ENCODE measurements around the gene DCAF6.

The DCAF6 gene

DNA sequence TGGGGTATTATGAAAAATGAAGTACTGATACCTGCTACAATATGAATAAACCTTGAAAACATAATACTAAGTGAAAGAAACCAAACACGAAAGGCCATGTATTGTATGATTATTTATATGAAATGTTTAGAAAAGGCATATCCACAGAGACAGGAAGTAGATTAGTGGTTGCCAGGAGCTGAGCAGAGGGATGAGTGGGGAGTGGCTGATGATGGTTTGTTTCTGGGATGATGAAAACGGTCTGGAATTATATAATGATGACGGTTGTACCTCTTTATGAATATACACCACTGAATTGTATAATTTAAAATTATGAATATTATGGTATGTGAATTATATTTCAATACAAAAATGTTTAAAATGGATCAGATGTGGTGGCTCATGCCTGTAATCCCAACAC is 64.2 kb downstream of the DCAF6 start:
- Histone ChIP-seq H3K27ac (ENCODE audit: low read depth in 2 of 2, low read length in 2 of 2) (no peak overlapping the region), H3K4me3 (ENCODE audit: low read length in 2 of 2) (no peak overlapping the region), H3K9me3 (ENCODE audit: control insufficient read depth in 2 of 2, low read length in 2 of 2) (no peaks in the 10 kb centered on the region), H3K9ac (ENCODE audit: low read depth in 1 of 2, low read length in 2 of 2) (no peak overlapping the region), H3K27me3 (ENCODE audit: control insufficient read depth in 2 of 2, insufficient read depth in 2 of 2, low read length in 2 of 2) (no peaks in the 10 kb centered on the region), H3K36me3 (ENCODE audit: control insufficient read depth in 2 of 2, insufficient read depth in 2 of 2, low read length in 2 of 2) (peaks cover 12 to 16% of the 10 kb centered on the region in 2 donors), H3K4me1 (ENCODE audit: control insufficient read depth in 2 of 2, insufficient read depth in 2 of 2, low read length in 2 of 2) (no peaks in the 10 kb centered on the region)

DNA sequence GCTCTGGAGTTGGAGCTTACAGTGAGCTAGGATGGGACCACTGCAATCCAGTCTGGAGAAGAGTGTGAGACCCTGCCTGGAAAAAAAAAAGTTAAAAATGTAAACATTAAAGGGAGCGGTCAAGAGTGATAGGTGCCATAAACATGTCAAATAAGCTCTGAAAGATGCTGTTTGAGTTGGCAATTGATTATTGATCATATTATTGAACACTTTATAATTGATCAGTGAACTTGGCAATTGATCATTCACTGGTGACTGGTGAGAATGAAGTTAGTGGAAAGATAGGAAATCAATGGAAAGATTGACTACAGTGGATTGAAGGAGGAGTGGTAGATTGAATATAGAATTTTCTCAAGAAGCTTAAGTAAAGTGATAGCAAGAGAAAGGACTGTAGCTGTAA is 64.7 kb downstream of the DCAF6 start:
- H3K4me1 ChIP-seq (ENCODE audit: control insufficient read depth in 2 of 2, insufficient read depth in 2 of 2, low read length in 2 of 2): no peaks in the 10 kb centered on the region
- no peaks in the 10 kb centered on the region for H3K9me3 ChIP-seq (ENCODE audit: control insufficient read depth in 2 of 2, low read length in 2 of 2)
- H3K36me3 ChIP-seq (ENCODE audit: control insufficient read depth in 2 of 2, insufficient read depth in 2 of 2, low read length in 2 of 2): peaks cover 12 to 16% of the 10 kb centered on the region in 2 donors
- H3K27me3 ChIP-seq (ENCODE audit: control insufficient read depth in 2 of 2, insufficient read depth in 2 of 2, low read length in 2 of 2): no peaks in the 10 kb centered on the region
- no peak overlapping the region for H3K27ac ChIP-seq (ENCODE audit: low read depth in 2 of 2, low read length in 2 of 2)
- no peak overlapping the region for H3K4me3 ChIP-seq (ENCODE audit: low read length in 2 of 2)
- H3K9ac ChIP-seq (ENCODE audit: low read depth in 1 of 2, low read length in 2 of 2): no peak overlapping the region

- Histone ChIP-seq H3K36me3 (ENCODE audit: control insufficient read depth in 2 of 2, insufficient read depth in 2 of 2, low read length in 2 of 2) (peaks cover 20 to 23% of the 10 kb centered on the region in 2 donors), H3K27ac (ENCODE audit: low read depth in 2 of 2, low read length in 2 of 2) (no peak overlapping the region), H3K4me3 (ENCODE audit: low read length in 2 of 2) (no peak overlapping the region), H3K9ac (ENCODE audit: low read depth in 1 of 2, low read length in 2 of 2) (no peak overlapping the region), H3K9me3 (ENCODE audit: control insufficient read depth in 2 of 2, low read length in 2 of 2) (no peaks in the 10 kb centered on the region), H3K4me1 (ENCODE audit: control insufficient read depth in 2 of 2, insufficient read depth in 2 of 2, low read length in 2 of 2) (no peaks in the 10 kb centered on the region), H3K27me3 (ENCODE audit: control insufficient read depth in 2 of 2, insufficient read depth in 2 of 2, low read length in 2 of 2) (no peaks in the 10 kb centered on the region)
Measured at GRCh38 chr1:168004531-168004930, 68.0 kb downstream of the DCAF6 start.

- Histone ChIP-seq H3K36me3 (ENCODE audit: control insufficient read depth in 2 of 2, insufficient read depth in 2 of 2, low read length in 2 of 2) (peaks cover 20 to 23% of the 10 kb centered on the region in 2 donors), H3K9me3 (ENCODE audit: control insufficient read depth in 2 of 2, low read length in 2 of 2) (no peaks in the 10 kb centered on the region), H3K27me3 (ENCODE audit: control insufficient read depth in 2 of 2, insufficient read depth in 2 of 2, low read length in 2 of 2) (no peaks in the 10 kb centered on the region), H3K27ac (ENCODE audit: low read depth in 2 of 2, low read length in 2 of 2) (no peak overlapping the region), H3K9ac (ENCODE audit: low read depth in 1 of 2, low read length in 2 of 2) (no peak overlapping the region), H3K4me3 (ENCODE audit: low read length in 2 of 2) (no peak overlapping the region), H3K4me1 (ENCODE audit: control insufficient read depth in 2 of 2, insufficient read depth in 2 of 2, low read length in 2 of 2) (no peaks in the 10 kb centered on the region)
Measured at GRCh38 chr1:168005529-168005928, 69.0 kb downstream of the DCAF6 start.

DNA sequence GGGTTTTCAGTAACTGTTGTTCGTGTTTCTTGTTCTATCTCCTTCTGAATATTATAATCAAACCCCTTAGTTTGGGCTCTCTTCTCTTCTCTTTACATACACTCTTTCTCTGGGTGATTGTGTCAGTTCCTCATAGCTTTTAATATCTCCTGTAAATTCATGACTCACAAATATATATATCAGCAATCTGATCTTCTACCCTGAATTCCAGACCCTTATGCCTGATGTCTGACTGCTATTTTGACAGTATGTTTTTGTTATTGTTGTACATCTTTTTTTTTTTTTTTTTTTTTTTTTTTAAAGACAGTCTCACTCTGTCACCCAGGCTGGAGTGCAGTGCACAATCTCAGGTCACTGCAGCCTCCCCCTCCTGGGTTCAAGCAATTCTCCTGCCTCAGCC is 71.2 kb downstream of the DCAF6 start:
- Histone ChIP-seq H3K4me1 (ENCODE audit: control insufficient read depth in 2 of 2, insufficient read depth in 2 of 2, low read length in 2 of 2) (no peaks in the 10 kb centered on the region), H3K27me3 (ENCODE audit: control insufficient read depth in 2 of 2, insufficient read depth in 2 of 2, low read length in 2 of 2) (no peaks in the 10 kb centered on the region), H3K4me3 (ENCODE audit: low read length in 2 of 2) (no peak overlapping the region), H3K36me3 (ENCODE audit: control insufficient read depth in 2 of 2, insufficient read depth in 2 of 2, low read length in 2 of 2) (peaks cover 17 to 23% of the 10 kb centered on the region in 2 donors), H3K9ac (ENCODE audit: low read depth in 1 of 2, low read length in 2 of 2) (no peak overlapping the region), H3K9me3 (ENCODE audit: control insufficient read depth in 2 of 2, low read length in 2 of 2) (no peaks in the 10 kb centered on the region), H3K27ac (ENCODE audit: low read depth in 2 of 2, low read length in 2 of 2) (no peak overlapping the region)

- Histone ChIP-seq H3K9ac (ENCODE audit: low read depth in 1 of 2, low read length in 2 of 2) (no peak overlapping the region), H3K4me3 (ENCODE audit: low read length in 2 of 2) (no peak overlapping the region), H3K27ac (ENCODE audit: low read depth in 2 of 2, low read length in 2 of 2) (no peak overlapping the region), H3K9me3 (ENCODE audit: control insufficient read depth in 2 of 2, low read length in 2 of 2) (no peaks in the 10 kb centered on the region), H3K27me3 (ENCODE audit: control insufficient read depth in 2 of 2, insufficient read depth in 2 of 2, low read length in 2 of 2) (no peaks in the 10 kb centered on the region), H3K4me1 (ENCODE audit: control insufficient read depth in 2 of 2, insufficient read depth in 2 of 2, low read length in 2 of 2) (no peaks in the 10 kb centered on the region), H3K36me3 (ENCODE audit: control insufficient read depth in 2 of 2, insufficient read depth in 2 of 2, low read length in 2 of 2) (peaks cover 23 to 26% of the 10 kb centered on the region in 2 donors)
Measured at GRCh38 chr1:168008595-168008994, 72.1 kb downstream of the DCAF6 start.

GRCh38 chr1:168009322-168009721 is 72.8 kb downstream of the DCAF6 start:
- Histone ChIP-seq H3K4me1 (ENCODE audit: control insufficient read depth in 2 of 2, insufficient read depth in 2 of 2, low read length in 2 of 2) (no peaks in the 10 kb centered on the region), H3K27ac (ENCODE audit: low read depth in 2 of 2, low read length in 2 of 2) (no peak overlapping the region), H3K4me3 (ENCODE audit: low read length in 2 of 2) (no peak overlapping the region), H3K9ac (ENCODE audit: low read depth in 1 of 2, low read length in 2 of 2) (no peak overlapping the region), H3K9me3 (ENCODE audit: control insufficient read depth in 2 of 2, low read length in 2 of 2) (no peaks in the 10 kb centered on the region), H3K36me3 (ENCODE audit: control insufficient read depth in 2 of 2, insufficient read depth in 2 of 2, low read length in 2 of 2) (peaks cover 19 to 31% of the 10 kb centered on the region in 2 donors), H3K27me3 (ENCODE audit: control insufficient read depth in 2 of 2, insufficient read depth in 2 of 2, low read length in 2 of 2) (no peaks in the 10 kb centered on the region)

- H3K36me3 ChIP-seq (ENCODE audit: control insufficient read depth in 2 of 2, insufficient read depth in 2 of 2, low read length in 2 of 2): peaks cover 34 to 38% of the 10 kb centered on the region in 2 donors
- no peaks in the 10 kb centered on the region for H3K27me3 ChIP-seq (ENCODE audit: control insufficient read depth in 2 of 2, insufficient read depth in 2 of 2, low read length in 2 of 2)
- no peaks in the 10 kb centered on the region for H3K4me1 ChIP-seq (ENCODE audit: control insufficient read depth in 2 of 2, insufficient read depth in 2 of 2, low read length in 2 of 2)
- no peak overlapping the region for H3K4me3 ChIP-seq (ENCODE audit: low read length in 2 of 2)
- H3K27ac ChIP-seq (ENCODE audit: low read depth in 2 of 2, low read length in 2 of 2): no peak overlapping the region
- H3K9ac ChIP-seq (ENCODE audit: low read depth in 1 of 2, low read length in 2 of 2): no peak overlapping the region
- H3K9me3 ChIP-seq (ENCODE audit: control insufficient read depth in 2 of 2, low read length in 2 of 2): no peaks in the 10 kb centered on the region
Measured at GRCh38 chr1:168019407-168019806, 82.9 kb downstream of the DCAF6 start.

GRCh38 chr1:168031198-168031597 is 94.7 kb downstream of the DCAF6 start:
- H3K27ac ChIP-seq (ENCODE audit: low read depth in 2 of 2, low read length in 2 of 2): no peak overlapping the region
- no peaks in the 10 kb centered on the region for H3K9me3 ChIP-seq (ENCODE audit: control insufficient read depth in 2 of 2, low read length in 2 of 2)
- H3K36me3 ChIP-seq (ENCODE audit: control insufficient read depth in 2 of 2, insufficient read depth in 2 of 2, low read length in 2 of 2): no peaks in the 10 kb centered on the region

DNA sequence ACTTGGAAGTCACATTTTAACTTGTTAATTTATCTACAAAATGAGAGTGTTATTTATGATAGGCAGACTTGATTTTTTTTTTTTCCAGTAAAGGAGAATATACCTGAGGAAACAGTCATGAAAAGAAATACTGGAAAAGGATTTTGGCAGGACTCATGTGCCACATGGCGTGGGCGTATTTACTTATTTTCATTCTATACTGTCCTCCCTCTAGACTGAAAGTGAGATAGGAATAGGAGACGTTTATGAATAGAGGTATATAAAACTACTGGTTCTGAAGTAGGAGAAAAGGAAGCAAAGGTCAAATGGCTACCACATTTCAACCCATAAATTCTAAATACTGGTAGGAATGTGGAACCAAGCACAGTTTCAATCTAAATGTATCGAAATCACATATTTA is 95.1 kb downstream of the DCAF6 start:
- Histone ChIP-seq H3K9ac (ENCODE audit: low read depth in 1 of 2, low read length in 2 of 2) (no peak overlapping the region), H3K9me3 (ENCODE audit: control insufficient read depth in 2 of 2, low read length in 2 of 2) (no peaks in the 10 kb centered on the region)

More at GRCh38 chr1:168031198-168031597, 94.7 kb downstream of the DCAF6 start:
- H3K27me3 ChIP-seq (ENCODE audit: control insufficient read depth in 2 of 2, insufficient read depth in 2 of 2, low read length in 2 of 2): no peaks in the 10 kb centered on the region
- no peak overlapping the region for H3K4me3 ChIP-seq (ENCODE audit: low read length in 2 of 2)
- H3K9ac ChIP-seq (ENCODE audit: low read depth in 1 of 2, low read length in 2 of 2): no peak overlapping the region
- H3K4me1 ChIP-seq (ENCODE audit: control insufficient read depth in 2 of 2, insufficient read depth in 2 of 2, low read length in 2 of 2): no peaks in the 10 kb centered on the region

DNA sequence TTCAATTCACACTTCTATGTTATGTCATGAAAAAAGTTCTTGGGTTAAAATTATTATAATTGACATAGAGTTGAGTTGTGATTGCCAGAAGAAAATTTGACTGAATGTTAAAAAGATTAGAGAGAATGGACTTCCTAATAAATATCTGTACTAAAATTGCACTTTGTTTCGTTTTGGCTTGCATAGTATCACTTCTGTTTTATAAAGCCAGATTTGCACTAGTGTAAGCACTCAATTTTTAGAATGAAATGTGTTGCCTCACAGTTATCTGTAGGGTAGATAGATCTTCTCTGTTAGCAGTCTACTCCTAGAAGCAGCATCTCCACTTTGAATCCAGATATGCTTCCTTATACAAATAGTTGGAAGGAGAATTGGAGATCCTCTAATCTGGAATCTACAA is 95.5 kb downstream of the DCAF6 start:
- H3K9me3 ChIP-seq (ENCODE audit: control insufficient read depth in 2 of 2, low read length in 2 of 2): no peaks in the 10 kb centered on the region
- no peak overlapping the region for H3K9ac ChIP-seq (ENCODE audit: low read depth in 1 of 2, low read length in 2 of 2)
- no peaks in the 10 kb centered on the region for H3K36me3 ChIP-seq (ENCODE audit: control insufficient read depth in 2 of 2, insufficient read depth in 2 of 2, low read length in 2 of 2)
- no peak overlapping the region for H3K4me3 ChIP-seq (ENCODE audit: low read length in 2 of 2)
- no peaks in the 10 kb centered on the region for H3K27me3 ChIP-seq (ENCODE audit: control insufficient read depth in 2 of 2, insufficient read depth in 2 of 2, low read length in 2 of 2)
- H3K27ac ChIP-seq (ENCODE audit: low read depth in 2 of 2, low read length in 2 of 2): no peak overlapping the region
- H3K4me1 ChIP-seq (ENCODE audit: control insufficient read depth in 2 of 2, insufficient read depth in 2 of 2, low read length in 2 of 2): no peaks in the 10 kb centered on the region

More for the DNA sequence above, 95.1 kb downstream of the DCAF6 start:
- no peaks in the 10 kb centered on the region for H3K27me3 ChIP-seq (ENCODE audit: control insufficient read depth in 2 of 2, insufficient read depth in 2 of 2, low read length in 2 of 2)
- no peaks in the 10 kb centered on the region for H3K36me3 ChIP-seq (ENCODE audit: control insufficient read depth in 2 of 2, insufficient read depth in 2 of 2, low read length in 2 of 2)
- no peak overlapping the region for H3K4me3 ChIP-seq (ENCODE audit: low read length in 2 of 2)
- H3K27ac ChIP-seq (ENCODE audit: low read depth in 2 of 2, low read length in 2 of 2): peak overlapping the region in 1 of 2 donors; percentile 26
- no peaks in the 10 kb centered on the region for H3K4me1 ChIP-seq (ENCODE audit: control insufficient read depth in 2 of 2, insufficient read depth in 2 of 2, low read length in 2 of 2)

Data from mucosa of rectum (tissue), 2 donors.